ENCODE results near the gene PWWP2A.

- TF ChIP-seq CTCF (IDR thresholded peaks at IDR 0.05; ENCODE audit: insufficient read depth, low read depth, low read length) (no peak), EZH2 (IDR thresholded peaks at IDR 0.05; ENCODE audit: insufficient read depth, low read length) (no peak)
Measured at GRCh38 chr5:160105686-160106360, 13.4 kb downstream of the PWWP2A start.

All from astrocyte (in vitro differentiated cells and primary cell).